ENCODE results near the gene IFI35.

DNA sequence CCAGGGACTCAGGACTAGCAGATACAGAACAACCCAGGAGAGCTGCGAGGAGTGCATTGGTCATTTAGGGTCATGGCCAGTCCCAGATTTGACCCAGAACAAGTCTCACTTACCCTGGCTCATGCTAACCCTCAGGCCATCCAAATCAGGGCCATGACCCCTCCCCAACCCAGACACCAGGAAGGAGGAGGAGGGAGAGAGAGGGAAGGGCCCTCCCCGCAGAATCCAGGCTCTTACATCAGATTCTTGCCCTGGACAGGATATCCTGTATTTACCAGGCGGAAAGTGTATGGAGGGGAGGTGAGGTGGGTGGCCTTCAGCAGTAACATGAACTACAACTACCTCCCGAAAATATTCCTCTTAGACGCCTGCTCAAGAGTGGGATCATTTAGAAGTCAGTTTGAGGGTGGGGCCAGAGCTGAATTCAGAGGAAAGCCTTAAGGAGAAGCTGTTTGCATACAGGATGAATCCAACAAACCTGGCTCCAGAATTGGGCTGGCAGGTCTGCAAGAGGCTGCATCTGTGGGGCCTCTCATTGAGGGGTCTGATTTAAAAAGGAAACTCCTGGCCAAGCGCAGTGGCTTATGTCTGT lies 13.5 kb downstream of the IFI35 start:
- TF ChIP-seq CTCF (IDR thresholded peaks at IDR 0.05) (no peak), HMGXB4 (CRISPR knock-in tag; IDR thresholded peaks at IDR 0.05; ENCODE audit: borderline replicate concordance) (no peak), E2F6 (IDR thresholded peaks at IDR 0.05; ENCODE audit: borderline replicate concordance, low read depth) (no peak), CHD2 (IDR thresholded peaks at IDR 0.05; ENCODE audit: low read length, partially characterized antibody) (no peak), KDM1A (IDR thresholded peaks at IDR 0.05; ENCODE audit: low read depth) (no peak), KDM5A (IDR thresholded peaks at IDR 0.05) (no peak), POLR2A (IDR thresholded peaks at IDR 0.05; ENCODE audit: low read length) (no peak), MAFK (IDR thresholded peaks at IDR 0.05; ENCODE audit: partially characterized antibody) (no peak), RAD21 (conservative IDR thresholded peaks at IDR 0.05 in 1 of 2, IDR thresholded peaks at IDR 0.05 in 1 of 2) (no peak), EP300 (IDR thresholded peaks at IDR 0.05) (no peak)
